ENCODE measurements around the gene KLK2. TPM values are rescaled to one million over a fixed set of nuclear protein-coding genes. Genes with fewer than 3 reads are reported as not detected.

KLK2 gene
- polyA plus RNA-seq, 1 donor from 2014 or later: not detected

GRCh38 chr19:50830266-50831025 lies 42.8 kb upstream of the KLK2 start:
- no peak overlapping the region for H3K27ac ChIP-seq (ENCODE audit: low read length)
- no peaks in the 10 kb centered on the region for H3K36me3 ChIP-seq (ENCODE audit: insufficient read depth, low read length)
- H3K27me3 ChIP-seq (ENCODE audit: insufficient read depth, low read depth, low read length): peaks cover 8% of the 10 kb centered on the region
- H2AFZ ChIP-seq (ENCODE audit: low read depth, low read length): no peak overlapping the region
- H3K9me3 ChIP-seq (ENCODE audit: low read length): no peaks in the 10 kb centered on the region
- no peaks in the 10 kb centered on the region for H3K9me2 ChIP-seq (ENCODE audit: insufficient read depth, low read length)
- H3K4me3 ChIP-seq (ENCODE audit: low read length): no peak overlapping the region
- H3F3A ChIP-seq (ENCODE audit: insufficient read depth, low read length, poor library complexity, severe bottlenecking): no peaks in the 10 kb centered on the region
- H3K4me2 ChIP-seq (ENCODE audit: low read length): no peak overlapping the region
- H4K20me1 ChIP-seq (ENCODE audit: insufficient read depth): no peaks in the 10 kb centered on the region
- no peak for TF ChIP-seq EZH2 (IDR thresholded peaks at IDR 0.05; ENCODE audit: borderline replicate concordance, insufficient read depth, low read length, poor library complexity, severe bottlenecking)
- TF ChIP-seq TAF1 (IDR thresholded peaks at IDR 0.05; ENCODE audit: low read depth): no peak
- no peak for TF ChIP-seq REST (IDR thresholded peaks at IDR 0.05; ENCODE audit: borderline replicate concordance)
- TF ChIP-seq EP300 (conservative IDR thresholded peaks at IDR 0.05; ENCODE audit: poor library complexity, severe bottlenecking): no peak
- TF ChIP-seq POLR2AphosphoS5 (IDR thresholded peaks at IDR 0.05): no peak
- TF ChIP-seq CTCF (IDR thresholded peaks at IDR 0.05; ENCODE audit: poor library complexity, severe bottlenecking): no peak
- TF ChIP-seq SMC3 (conservative IDR thresholded peaks at IDR 0.05; ENCODE audit: poor library complexity): no peak
- no peak for TF ChIP-seq MXI1 (conservative IDR thresholded peaks at IDR 0.05; ENCODE audit: poor library complexity, severe bottlenecking)
- no peak for TF ChIP-seq RAD21 (conservative IDR thresholded peaks at IDR 0.05)
- H3K79me2 ChIP-seq (replicated peaks; ENCODE audit: insufficient read depth, low read length): no peaks in the 10 kb centered on the region
- no peak overlapping the region for H3K9ac ChIP-seq (ENCODE audit: low read length)

GRCh38 chr19:50831026-50831396 lies 42.2 kb upstream of the KLK2 start:
- Histone ChIP-seq H3K27me3 (ENCODE audit: insufficient read depth, low read depth, low read length) (peaks cover 12% of the 10 kb centered on the region), H3K9me3 (ENCODE audit: low read length) (no peaks in the 10 kb centered on the region), H3K9me2 (ENCODE audit: insufficient read depth, low read length) (no peaks in the 10 kb centered on the region)

More at GRCh38 chr19:50831026-50831396, 42.2 kb upstream of the KLK2 start:
- TF ChIP-seq SMC3 (conservative IDR thresholded peaks at IDR 0.05; ENCODE audit: poor library complexity) (no peak), EP300 (conservative IDR thresholded peaks at IDR 0.05; ENCODE audit: poor library complexity, severe bottlenecking) (no peak), REST (IDR thresholded peaks at IDR 0.05; ENCODE audit: borderline replicate concordance) (no peak), CTCF (IDR thresholded peaks at IDR 0.05; ENCODE audit: poor library complexity, severe bottlenecking) (no peak), POLR2AphosphoS5 (IDR thresholded peaks at IDR 0.05) (no peak), TAF1 (IDR thresholded peaks at IDR 0.05; ENCODE audit: low read depth) (no peak), MXI1 (conservative IDR thresholded peaks at IDR 0.05; ENCODE audit: poor library complexity, severe bottlenecking) (no peak), EZH2 (IDR thresholded peaks at IDR 0.05; ENCODE audit: borderline replicate concordance, insufficient read depth, low read length, poor library complexity, severe bottlenecking) (no peak), RAD21 (conservative IDR thresholded peaks at IDR 0.05) (no peak)
- no peak overlapping the region for H3K9ac ChIP-seq (ENCODE audit: low read length)
- H3K36me3 ChIP-seq (ENCODE audit: insufficient read depth, low read length): no peaks in the 10 kb centered on the region
- H3K4me2 ChIP-seq (ENCODE audit: low read length): no peak overlapping the region
- H4K20me1 ChIP-seq (ENCODE audit: insufficient read depth): no peaks in the 10 kb centered on the region
- H3F3A ChIP-seq (ENCODE audit: insufficient read depth, low read length, poor library complexity, severe bottlenecking): no peaks in the 10 kb centered on the region
- H2AFZ ChIP-seq (ENCODE audit: low read depth, low read length): no peak overlapping the region
- no peak overlapping the region for H3K27ac ChIP-seq (ENCODE audit: low read length)
- no peak overlapping the region for H3K4me3 ChIP-seq (ENCODE audit: low read length)
- H3K79me2 ChIP-seq (replicated peaks; ENCODE audit: insufficient read depth, low read length): no peaks in the 10 kb centered on the region

All from neural cell (in vitro differentiated cells).